ENCODE measurements around the gene AMY2B.
"Not testable (repeated sequence)": the region's sequence is repeated elsewhere in the genome, so short reads cannot be mapped to it uniquely, and the experiment has no call there.

AMY2B gene

DNA sequence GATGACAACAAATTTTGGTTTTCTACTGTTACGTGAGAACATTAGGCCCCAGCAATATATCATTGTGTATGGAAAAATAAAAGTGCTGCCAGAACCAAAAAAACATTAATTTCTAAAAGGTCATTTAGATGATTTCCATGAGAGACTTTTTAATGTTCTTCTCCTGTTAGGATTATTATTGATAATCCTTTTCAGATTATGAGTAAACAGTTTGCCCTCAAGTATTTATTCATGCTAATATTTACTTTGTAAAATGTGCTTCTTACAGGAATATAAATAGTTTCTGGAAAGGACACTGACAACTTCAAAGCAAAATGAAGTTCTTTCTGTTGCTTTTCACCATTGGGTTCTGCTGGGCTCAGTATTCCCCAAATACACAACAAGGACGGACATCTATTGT is at the start of gene AMY2B:
AMY2B (plus strand) TSS at position 301 of the 400 bp plus-strand sequence; CDS start at position 315, 14 bp downstream.
- H3K4me1 ChIP-seq (ENCODE audit: control insufficient read depth, insufficient read depth, low read length); H3K9ac ChIP-seq (ENCODE audit: low read length); H3K27me3 ChIP-seq (ENCODE audit: control insufficient read depth, insufficient read depth, low read length); H3K4me3 ChIP-seq (ENCODE audit: low read length); H3K27ac ChIP-seq (ENCODE audit: low read depth, low read length); H3K36me3 ChIP-seq (ENCODE audit: control insufficient read depth, insufficient read depth, low read length): not testable (repeated sequence)

- Histone ChIP-seq H3K36me3 (ENCODE audit: control insufficient read depth, insufficient read depth, low read length) (no peaks in the 10 kb centered on the region), H3K4me1 (ENCODE audit: control insufficient read depth, insufficient read depth, low read length) (peaks cover 8% of the 10 kb centered on the region), H3K27ac (ENCODE audit: low read depth, low read length) (no peak overlapping the region), H3K4me3 (ENCODE audit: low read length) (no peak overlapping the region), H3K27me3 (ENCODE audit: control insufficient read depth, insufficient read depth, low read length) (no peaks in the 10 kb centered on the region), H3K9ac (ENCODE audit: low read length) (no peak overlapping the region)
Measured at GRCh38 chr1:103523346-103523745, 48.0 kb upstream of the AMY2B start.

DNA sequence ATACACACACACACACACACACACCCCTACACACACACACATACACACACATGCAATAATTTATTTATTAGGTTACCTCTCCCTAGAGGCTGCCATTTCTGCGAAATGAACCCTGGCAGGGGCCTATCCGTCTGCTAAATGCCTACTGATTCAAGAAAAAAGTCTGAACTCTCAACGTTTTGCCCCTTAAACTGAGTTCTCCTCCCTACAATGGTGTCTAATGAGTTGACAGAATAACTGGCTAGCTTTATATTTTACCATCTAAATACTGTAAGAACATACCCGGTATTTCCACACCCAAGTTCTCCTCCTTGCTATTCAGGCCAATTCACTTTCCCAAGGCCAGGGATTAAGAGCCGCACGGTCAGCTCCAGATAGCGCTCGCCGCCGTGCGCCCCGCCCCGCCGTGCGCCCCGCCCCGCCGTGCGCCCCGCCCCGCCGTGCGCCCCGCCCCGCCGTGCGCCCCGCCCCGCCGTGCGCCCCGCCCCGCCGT is 46.2 kb upstream of the AMY2B start:
- no peaks in the 10 kb centered on the region for H3K27me3 ChIP-seq (ENCODE audit: control insufficient read depth, insufficient read depth, low read length)
- no peak overlapping the region for H3K9ac ChIP-seq (ENCODE audit: low read length)
- peaks cover 12% of the 10 kb centered on the region for H3K4me1 ChIP-seq (ENCODE audit: control insufficient read depth, insufficient read depth, low read length)
- H3K36me3 ChIP-seq (ENCODE audit: control insufficient read depth, insufficient read depth, low read length): no peaks in the 10 kb centered on the region
- peak overlapping the region; percentile 64 for H3K4me3 ChIP-seq (ENCODE audit: low read length)
- H3K27ac ChIP-seq (ENCODE audit: low read depth, low read length): no peak overlapping the region

DNA sequence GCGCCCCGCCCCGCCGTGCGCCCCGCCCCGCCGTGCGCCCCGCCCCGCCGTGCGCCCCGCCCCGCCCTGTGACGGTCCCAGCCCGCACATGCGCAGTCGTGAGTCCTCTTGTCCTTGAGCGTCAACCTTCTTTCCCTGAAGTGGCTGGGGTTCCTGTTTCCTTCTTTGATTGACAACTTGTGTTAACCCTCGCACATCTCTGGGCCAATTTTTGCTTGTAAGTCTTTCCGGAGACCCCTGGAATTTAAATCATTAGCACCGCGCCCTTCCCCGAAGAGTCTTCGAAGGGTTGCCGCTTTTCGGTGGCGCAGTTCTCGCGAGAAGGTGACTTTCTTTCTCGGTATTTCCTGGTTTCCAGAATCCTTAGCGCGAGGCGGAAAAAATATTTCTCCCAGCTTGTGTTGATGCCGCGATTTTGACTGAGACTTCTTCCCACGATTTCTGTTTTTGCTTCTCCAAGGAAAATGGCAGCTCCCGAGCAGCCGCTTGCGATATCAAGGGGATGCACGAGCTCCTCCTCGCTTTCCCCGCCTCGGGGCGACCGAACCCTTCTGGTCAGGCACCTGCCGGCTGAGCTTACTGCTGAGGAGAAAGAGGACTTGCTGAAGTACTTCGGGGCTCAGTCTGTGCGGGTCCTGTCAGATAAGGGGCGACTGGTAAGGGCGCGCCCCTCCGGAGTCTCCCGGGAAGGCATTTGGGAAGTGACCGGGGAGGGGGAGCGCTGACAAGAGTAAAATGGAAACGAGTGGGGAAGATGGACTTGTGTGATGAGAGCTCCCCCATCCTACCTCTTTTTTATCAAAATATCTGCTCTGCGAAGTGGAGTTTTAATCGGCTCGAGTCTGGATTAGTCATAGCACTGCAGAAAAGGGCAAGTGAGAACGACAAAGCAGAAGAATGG is 45.5 kb upstream of the AMY2B start, which contains the start of gene RNPC3:
RNPC3 (plus strand) TSS at position 93 of the 901 bp plus-strand sequence; CDS start at position 465, 372 bp downstream.
- H3K4me1 ChIP-seq (ENCODE audit: control insufficient read depth, insufficient read depth, low read length): peaks cover 12% of the 10 kb centered on the region
- H3K27ac ChIP-seq (ENCODE audit: low read depth, low read length): peak within 1 kb of the TSS; percentile 86
- no peaks in the 10 kb centered on the region for H3K36me3 ChIP-seq (ENCODE audit: control insufficient read depth, insufficient read depth, low read length)
- peak within 1 kb of the TSS; percentile 83 for H3K4me3 ChIP-seq (ENCODE audit: low read length)
- peak within 1 kb of the TSS; percentile 74 for H3K9ac ChIP-seq (ENCODE audit: low read length)
- H3K27me3 ChIP-seq (ENCODE audit: control insufficient read depth, insufficient read depth, low read length): no peaks in the 10 kb centered on the region

DNA sequence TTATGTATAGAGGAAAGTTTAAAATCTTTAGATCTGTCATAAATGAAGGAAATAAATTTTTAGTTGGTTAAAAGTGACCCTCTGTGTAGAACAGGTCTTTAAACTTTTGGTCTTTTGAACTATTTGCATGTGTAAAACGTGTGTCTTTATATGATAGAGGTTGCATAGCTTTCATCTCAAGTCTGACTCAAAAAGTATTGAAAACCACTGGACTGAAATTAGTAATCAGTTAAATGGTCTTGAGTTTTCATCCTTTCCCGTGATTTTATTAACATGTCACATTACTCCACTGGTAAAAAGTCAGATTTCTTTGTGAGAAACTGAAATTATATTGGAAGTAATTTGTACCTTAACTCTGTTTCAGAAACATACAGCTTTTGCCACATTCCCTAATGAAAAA is 44.1 kb upstream of the AMY2B start:
- H3K4me3 ChIP-seq (ENCODE audit: low read length): peak overlapping the region; percentile 83
- no peaks in the 10 kb centered on the region for H3K27me3 ChIP-seq (ENCODE audit: control insufficient read depth, insufficient read depth, low read length)
- H3K27ac ChIP-seq (ENCODE audit: low read depth, low read length): no peak overlapping the region
- peaks cover 12% of the 10 kb centered on the region for H3K4me1 ChIP-seq (ENCODE audit: control insufficient read depth, insufficient read depth, low read length)
- no peaks in the 10 kb centered on the region for H3K36me3 ChIP-seq (ENCODE audit: control insufficient read depth, insufficient read depth, low read length)
- no peak overlapping the region for H3K9ac ChIP-seq (ENCODE audit: low read length)

- Histone ChIP-seq H3K4me1 (ENCODE audit: control insufficient read depth, insufficient read depth, low read length) (peaks cover 12% of the 10 kb centered on the region), H3K27me3 (ENCODE audit: control insufficient read depth, insufficient read depth, low read length) (no peaks in the 10 kb centered on the region), H3K36me3 (ENCODE audit: control insufficient read depth, insufficient read depth, low read length) (no peaks in the 10 kb centered on the region), H3K9ac (ENCODE audit: low read length) (no peak overlapping the region), H3K27ac (ENCODE audit: low read depth, low read length) (no peak overlapping the region), H3K4me3 (ENCODE audit: low read length) (no peak overlapping the region)
Measured at GRCh38 chr1:103529746-103530145, 41.6 kb upstream of the AMY2B start.

DNA sequence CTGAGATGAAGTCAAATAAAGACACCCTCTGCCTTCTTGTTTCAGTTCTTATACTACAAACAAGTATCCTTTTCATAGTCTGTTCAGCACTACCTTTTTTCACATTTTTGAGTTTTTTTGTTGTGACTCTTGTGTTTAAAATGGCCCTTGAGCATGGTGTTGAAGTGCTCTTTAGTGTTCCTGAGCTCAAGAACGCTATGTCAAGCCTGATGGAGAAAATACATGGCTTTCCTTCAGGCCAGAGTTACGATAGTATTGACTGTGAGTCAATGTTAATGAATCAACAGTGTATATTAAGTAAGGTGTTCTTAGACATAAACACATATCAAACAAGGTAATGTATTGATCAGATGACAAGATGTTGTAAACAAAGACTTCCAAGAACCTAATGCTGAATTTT is 33.2 kb upstream of the AMY2B start:
- H3K27me3 ChIP-seq (ENCODE audit: control insufficient read depth, insufficient read depth, low read length): no peaks in the 10 kb centered on the region
- no peak overlapping the region for H3K9ac ChIP-seq (ENCODE audit: low read length)
- peaks cover 19% of the 10 kb centered on the region for H3K36me3 ChIP-seq (ENCODE audit: control insufficient read depth, insufficient read depth, low read length)
- no peak overlapping the region for H3K4me3 ChIP-seq (ENCODE audit: low read length)
- no peaks in the 10 kb centered on the region for H3K4me1 ChIP-seq (ENCODE audit: control insufficient read depth, insufficient read depth, low read length)
- H3K27ac ChIP-seq (ENCODE audit: low read depth, low read length): no peak overlapping the region

DNA sequence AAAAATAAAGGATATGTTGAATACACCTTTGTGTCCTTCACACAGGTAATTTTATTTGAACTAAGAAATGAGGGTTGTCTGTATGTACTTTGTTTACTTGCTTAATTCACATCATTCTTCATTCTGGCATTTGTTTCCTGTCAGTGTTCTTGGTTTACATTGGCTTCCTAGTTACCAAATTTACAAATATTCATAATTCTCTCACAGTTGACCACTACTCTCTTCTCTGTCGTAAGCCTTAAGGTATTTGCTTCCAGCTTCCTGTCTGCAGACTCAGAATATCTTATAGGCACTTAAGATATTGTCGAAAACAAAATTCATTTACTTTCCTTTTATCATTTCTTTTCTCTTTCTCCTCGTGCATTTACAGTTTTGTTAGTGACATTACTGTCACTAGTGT is 30.0 kb upstream of the AMY2B start:
- Histone ChIP-seq H3K9ac (ENCODE audit: low read length) (no peak overlapping the region), H3K27me3 (ENCODE audit: control insufficient read depth, insufficient read depth, low read length) (no peaks in the 10 kb centered on the region), H3K36me3 (ENCODE audit: control insufficient read depth, insufficient read depth, low read length) (peaks cover 22% of the 10 kb centered on the region), H3K27ac (ENCODE audit: low read depth, low read length) (no peak overlapping the region), H3K4me1 (ENCODE audit: control insufficient read depth, insufficient read depth, low read length) (no peaks in the 10 kb centered on the region), H3K4me3 (ENCODE audit: low read length) (no peak overlapping the region)

- no peaks in the 10 kb centered on the region for H3K27me3 ChIP-seq (ENCODE audit: control insufficient read depth, insufficient read depth, low read length)
- H3K4me3 ChIP-seq (ENCODE audit: low read length): no peak overlapping the region
- no peaks in the 10 kb centered on the region for H3K4me1 ChIP-seq (ENCODE audit: control insufficient read depth, insufficient read depth, low read length)
- no peak overlapping the region for H3K9ac ChIP-seq (ENCODE audit: low read length)
- no peak overlapping the region for H3K27ac ChIP-seq (ENCODE audit: low read depth, low read length)
- peaks cover 18% of the 10 kb centered on the region for H3K36me3 ChIP-seq (ENCODE audit: control insufficient read depth, insufficient read depth, low read length)
Measured at GRCh38 chr1:103546496-103546895, 24.9 kb upstream of the AMY2B start.

GRCh38 chr1:103547840-103548239 is 23.5 kb upstream of the AMY2B start:
- peaks cover 15% of the 10 kb centered on the region for H3K36me3 ChIP-seq (ENCODE audit: control insufficient read depth, insufficient read depth, low read length)
- no peak overlapping the region for H3K9ac ChIP-seq (ENCODE audit: low read length)
- H3K27ac ChIP-seq (ENCODE audit: low read depth, low read length): no peak overlapping the region
- no peaks in the 10 kb centered on the region for H3K4me1 ChIP-seq (ENCODE audit: control insufficient read depth, insufficient read depth, low read length)
- no peaks in the 10 kb centered on the region for H3K27me3 ChIP-seq (ENCODE audit: control insufficient read depth, insufficient read depth, low read length)
- no peak overlapping the region for H3K4me3 ChIP-seq (ENCODE audit: low read length)

GRCh38 chr1:103560427-103560826 is 11.0 kb upstream of the AMY2B start:
- Histone ChIP-seq H3K4me1 (ENCODE audit: control insufficient read depth, insufficient read depth, low read length) (no peaks in the 10 kb centered on the region), H3K4me3 (ENCODE audit: low read length) (no peak overlapping the region), H3K27me3 (ENCODE audit: control insufficient read depth, insufficient read depth, low read length) (no peaks in the 10 kb centered on the region), H3K36me3 (ENCODE audit: control insufficient read depth, insufficient read depth, low read length) (no peaks in the 10 kb centered on the region), H3K9ac (ENCODE audit: low read length) (no peak overlapping the region), H3K27ac (ENCODE audit: low read depth, low read length) (no peak overlapping the region)

GRCh38 chr1:103561124-103561523 is 10.3 kb upstream of the AMY2B start:
- H3K36me3 ChIP-seq (ENCODE audit: control insufficient read depth, insufficient read depth, low read length); H3K4me3 ChIP-seq (ENCODE audit: low read length); H3K4me1 ChIP-seq (ENCODE audit: control insufficient read depth, insufficient read depth, low read length); H3K9ac ChIP-seq (ENCODE audit: low read length); H3K27ac ChIP-seq (ENCODE audit: low read depth, low read length); H3K27me3 ChIP-seq (ENCODE audit: control insufficient read depth, insufficient read depth, low read length): not testable (repeated sequence)
